IMR-90 (cell line): ENCODE measurements around the gene PHEX.

Experiments used
- MXI1 ChIP-seq: IDR thresholded peaks from 2 replicates; pipeline ENCODE4 v1.6.1; 2012; ENCODE audit warnings: low read depth, mild to moderate bottlenecking, low read length, moderate library complexity, borderline replicate concordance
- POLR2A ChIP-seq: IDR thresholded peaks from 2 replicates; pipeline ENCODE4 v1.6.1; 2012; ENCODE audit warnings: mild to moderate bottlenecking, low read depth, low read length
- SMC3 ChIP-seq: fragments of 150-350 bp; IDR thresholded peaks from 2 replicates; pipeline ENCODE4 v1.6.1; 2016; ENCODE audit warnings: low read depth, mild to moderate bottlenecking, antibody characterized with exemption, low read length, moderate library complexity
- TF ChIP-seq, protein P1 (sequence below): conservative IDR thresholded peaks from 2 replicates; pipeline ENCODE4 v1.5.1; 2012; ENCODE audit warnings: mild to moderate bottlenecking, low read depth, low read length, improper control_type of control experiment

DNA sequence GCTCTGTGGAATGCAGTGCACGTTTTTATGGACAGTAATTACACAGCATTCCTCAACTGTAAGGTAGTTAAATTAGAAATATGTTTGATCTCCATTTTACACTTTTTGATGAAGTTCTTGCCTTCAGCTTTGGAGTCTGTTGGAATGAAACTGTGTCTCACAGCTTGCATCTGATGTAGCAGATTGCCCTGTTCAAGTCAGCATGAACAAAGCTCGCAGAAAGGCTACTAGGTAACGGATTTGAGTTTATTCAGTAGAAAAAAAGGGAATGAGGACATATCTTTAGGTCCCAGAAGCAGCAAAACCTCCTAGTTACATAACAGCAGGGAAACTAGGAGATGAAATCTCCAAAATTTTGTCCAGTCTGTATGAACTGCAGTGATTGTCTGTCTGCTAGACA lies 216.3 kb downstream of the PHEX start:
- TF ChIP-seq, protein P1, sequence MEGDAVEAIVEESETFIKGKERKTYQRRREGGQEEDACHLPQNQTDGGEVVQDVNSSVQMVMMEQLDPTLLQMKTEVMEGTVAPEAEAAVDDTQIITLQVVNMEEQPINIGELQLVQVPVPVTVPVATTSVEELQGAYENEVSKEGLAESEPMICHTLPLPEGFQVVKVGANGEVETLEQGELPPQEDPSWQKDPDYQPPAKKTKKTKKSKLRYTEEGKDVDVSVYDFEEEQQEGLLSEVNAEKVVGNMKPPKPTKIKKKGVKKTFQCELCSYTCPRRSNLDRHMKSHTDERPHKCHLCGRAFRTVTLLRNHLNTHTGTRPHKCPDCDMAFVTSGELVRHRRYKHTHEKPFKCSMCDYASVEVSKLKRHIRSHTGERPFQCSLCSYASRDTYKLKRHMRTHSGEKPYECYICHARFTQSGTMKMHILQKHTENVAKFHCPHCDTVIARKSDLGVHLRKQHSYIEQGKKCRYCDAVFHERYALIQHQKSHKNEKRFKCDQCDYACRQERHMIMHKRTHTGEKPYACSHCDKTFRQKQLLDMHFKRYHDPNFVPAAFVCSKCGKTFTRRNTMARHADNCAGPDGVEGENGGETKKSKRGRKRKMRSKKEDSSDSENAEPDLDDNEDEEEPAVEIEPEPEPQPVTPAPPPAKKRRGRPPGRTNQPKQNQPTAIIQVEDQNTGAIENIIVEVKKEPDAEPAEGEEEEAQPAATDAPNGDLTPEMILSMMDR = no peak
- TF ChIP-seq MXI1 (no peak), POLR2A (no peak), SMC3 (no peak)
